GM19351 (cell line): ENCODE data around the gene MMGT1.
"Not testable (repeated sequence)": the region's sequence is repeated elsewhere in the genome, so short reads cannot be mapped to it uniquely, and the experiment has no call there.

Source experiments
- ATAC-seq: cut with Tn5 transposase; IDR thresholded peaks from one replicate; pipeline ENCODE4 v1.9.1; 2021; ENCODE audit warnings: mild to moderate bottlenecking, moderate library complexity; ENCODE audit not compliant: unreplicated experiment

The MMGT1 gene

DNA sequence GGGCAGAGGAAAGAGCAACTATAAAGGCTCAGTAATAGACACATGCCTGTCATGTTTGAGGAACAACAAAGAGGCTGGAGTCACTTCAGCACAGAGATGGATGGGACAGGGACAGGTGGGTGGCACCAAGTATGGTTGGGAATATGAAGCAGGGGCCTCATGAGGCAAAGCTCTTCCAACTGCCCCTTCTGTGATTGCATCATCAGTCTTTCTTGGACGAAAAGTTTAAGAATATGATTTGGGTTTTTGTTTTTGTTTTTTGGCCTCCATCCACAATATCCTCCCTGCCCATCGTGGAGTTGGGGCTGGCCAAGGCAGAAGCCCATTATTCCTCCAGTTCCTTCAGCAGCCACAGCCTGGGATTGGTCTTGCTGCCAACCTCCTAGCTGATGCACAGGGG lies 45.9 kb downstream of the MMGT1 start:
- no peak for ATAC-seq

- ATAC-seq = no peak
These were observed 50.4 kb downstream of the MMGT1 start for GRCh38 chrX:135923353-135923752.

GRCh38 chrX:135920516-135920915 lies 53.3 kb downstream of the MMGT1 start:
- ATAC-seq = not testable (repeated sequence)

GRCh38 chrX:135914404-135914803 lies 59.4 kb downstream of the MMGT1 start:
- no peak for ATAC-seq
